Activated naive CD4-positive, alpha-beta T cell treated with anti-CD3 and anti-CD28 coated beads, Interleukin-2, amount 50 U/mL, for 72 hours (primary cell): ENCODE data around the gene ITGB1BP1. TPM values are rescaled to one million over a fixed set of nuclear protein-coding genes. Genes with fewer than 3 reads are reported as not detected.

Experiments
- ATAC-seq, 2 donors: fragments of 150-1000 bp; cut with Tn5 transposase; 2 replicates each; pipeline ENCODE4 v1.10.0; 2021; ENCODE audit warnings: mild to moderate bottlenecking in 2 of 2, moderate library complexity in 2 of 2
- DNase-seq, 2 donors: peaks; one replicate each; pipeline ENCODE4 v3.0.0; 2021 to 2022; ENCODE audit warnings: low spot score in 2 of 2
- H3K27ac Mint-ChIP-seq, 2 donors: one replicate each; pipeline ENCODE4 v1.8.0; 2022; ENCODE audit warnings: mild to moderate bottlenecking in 2 of 2, mixed read lengths in 2 of 2
- H3K36me3 Mint-ChIP-seq, 2 donors: one replicate each; pipeline ENCODE4 v1.8.0; 2022; ENCODE audit warnings: mixed read lengths in 2 of 2
- H3K9me3 Mint-ChIP-seq, 2 donors: one replicate each; pipeline ENCODE4 v1.8.0; 2022; ENCODE audit warnings: mixed read lengths in 2 of 2
- total RNA-seq, 2 donors: library from RNA; stranded (reverse); gene quantifications; one replicate each; pipeline ENCODE4 v1.2.3, GENCODE V29; 2022

ITGB1BP1 gene, protein sequence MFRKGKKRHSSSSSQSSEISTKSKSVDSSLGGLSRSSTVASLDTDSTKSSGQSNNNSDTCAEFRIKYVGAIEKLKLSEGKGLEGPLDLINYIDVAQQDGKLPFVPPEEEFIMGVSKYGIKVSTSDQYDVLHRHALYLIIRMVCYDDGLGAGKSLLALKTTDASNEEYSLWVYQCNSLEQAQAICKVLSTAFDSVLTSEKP
- total RNA-seq: 100 to 1,000 TPM; 101 to 173 TPM

- DNase-seq (peak; percentile 95 to 97), ATAC-seq (peak; percentile 87 to 92)
- H3K27ac Mint-ChIP-seq: peak within 1 kb of the TSS in 1 of 2 donors; percentile 99
- peaks cover 21 to 22% of the 10 kb centered on the region in 2 donors for H3K36me3 Mint-ChIP-seq
- no peaks in the 10 kb centered on the region for H3K9me3 Mint-ChIP-seq
Observed at GRCh38 chr2:9423100-9423921, at the start of gene ITGB1BP1, which contains the start of gene CPSF3. Gene ITGB1BP1, minus strand, starts transcription at chr2:9423528. Its CDS starts 4,831 bp downstream, at chr2:9418697. Gene CPSF3, plus strand, starts transcription at chr2:9423654. Its CDS starts 120 bp downstream, at chr2:9423774.

- ATAC-seq (no peak), DNase-seq (no peak)
- Mint-ChIP-seq H3K9me3 (peaks cover 0 to 8% of the 10 kb centered on the region in 2 donors), H3K27ac (no peak overlapping the region), H3K36me3 (peaks cover 20 to 31% of the 10 kb centered on the region in 2 donors)
Observed at GRCh38 chr2:9472511-9472910, 49.2 kb upstream of the ITGB1BP1 start.

DNA sequence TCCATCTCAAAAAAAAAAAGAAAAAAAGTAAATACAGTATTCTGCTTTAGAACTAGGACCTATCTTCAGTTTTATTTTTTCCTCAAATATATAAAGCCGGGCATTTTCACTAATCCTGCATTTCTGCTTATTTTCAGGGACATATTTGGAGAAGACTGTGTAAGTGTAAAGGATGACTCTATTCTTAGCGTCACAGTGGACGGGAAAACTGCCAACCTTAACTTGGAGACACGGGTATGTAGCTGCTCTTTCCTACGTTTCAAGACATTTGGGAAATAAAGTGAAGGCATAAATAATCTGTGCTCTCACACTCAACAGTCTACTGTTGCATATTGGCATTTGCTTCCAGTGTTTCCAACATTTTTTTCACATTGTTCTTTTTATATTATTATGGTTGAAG, 47.9 kb upstream of the ITGB1BP1 start:
- Mint-ChIP-seq H3K36me3 (peaks cover 15 to 24% of the 10 kb centered on the region in 2 donors), H3K27ac (no peak overlapping the region), H3K9me3 (peaks cover 0 to 3% of the 10 kb centered on the region in 2 donors)
- ATAC-seq (no peak), DNase-seq (no peak)

GRCh38 chr2:9467687-9468086, 44.4 kb upstream of the ITGB1BP1 start:
- DNase-seq: no peak
- Mint-ChIP-seq H3K36me3 (peaks cover 6 to 19% of the 10 kb centered on the region in 2 donors), H3K9me3 (no peaks in the 10 kb centered on the region), H3K27ac (no peak overlapping the region)
- no peak for ATAC-seq

GRCh38 chr2:9466147-9466683, 42.9 kb upstream of the ITGB1BP1 start:
- no peak overlapping the region for H3K27ac Mint-ChIP-seq
- H3K9me3 Mint-ChIP-seq: no peaks in the 10 kb centered on the region
- no peak for DNase-seq
- ATAC-seq: no peak
- peaks cover 6 to 14% of the 10 kb centered on the region in 2 donors for H3K36me3 Mint-ChIP-seq

DNA sequence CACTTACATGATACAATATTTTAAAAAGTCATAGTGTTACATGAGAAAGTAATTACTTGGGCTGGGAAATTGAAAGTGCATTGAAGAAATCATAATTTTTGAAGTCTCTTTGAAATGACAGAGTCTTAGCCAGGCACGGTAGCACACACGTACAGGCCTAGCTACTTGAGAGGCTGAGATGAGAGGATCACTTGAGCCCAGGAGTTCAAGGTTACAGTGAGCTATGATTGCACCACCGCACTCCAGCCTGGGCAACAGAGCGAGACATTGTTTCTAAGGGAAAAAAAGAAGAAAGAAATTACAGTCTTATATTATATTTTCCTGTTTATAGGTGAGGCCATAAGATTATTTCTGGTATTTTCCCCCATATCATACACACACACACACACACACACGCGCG, 41.8 kb upstream of the ITGB1BP1 start:
- DNase-seq: no peak
- no peak overlapping the region for H3K27ac Mint-ChIP-seq
- H3K9me3 Mint-ChIP-seq: no peaks in the 10 kb centered on the region
- ATAC-seq: no peak
- H3K36me3 Mint-ChIP-seq: peaks cover 12 to 14% of the 10 kb centered on the region in 2 donors

GRCh38 chr2:9463698-9464034, 40.3 kb upstream of the ITGB1BP1 start:
- ATAC-seq: peak; percentile 72 to 79
- no peaks in the 10 kb centered on the region for H3K9me3 Mint-ChIP-seq
- peak in 1 of 2 donors; percentile 12 for DNase-seq
- peak overlapping the region in 1 of 2 donors; percentile 33 for H3K27ac Mint-ChIP-seq
- peaks cover 12 to 14% of the 10 kb centered on the region in 2 donors for H3K36me3 Mint-ChIP-seq

DNA sequence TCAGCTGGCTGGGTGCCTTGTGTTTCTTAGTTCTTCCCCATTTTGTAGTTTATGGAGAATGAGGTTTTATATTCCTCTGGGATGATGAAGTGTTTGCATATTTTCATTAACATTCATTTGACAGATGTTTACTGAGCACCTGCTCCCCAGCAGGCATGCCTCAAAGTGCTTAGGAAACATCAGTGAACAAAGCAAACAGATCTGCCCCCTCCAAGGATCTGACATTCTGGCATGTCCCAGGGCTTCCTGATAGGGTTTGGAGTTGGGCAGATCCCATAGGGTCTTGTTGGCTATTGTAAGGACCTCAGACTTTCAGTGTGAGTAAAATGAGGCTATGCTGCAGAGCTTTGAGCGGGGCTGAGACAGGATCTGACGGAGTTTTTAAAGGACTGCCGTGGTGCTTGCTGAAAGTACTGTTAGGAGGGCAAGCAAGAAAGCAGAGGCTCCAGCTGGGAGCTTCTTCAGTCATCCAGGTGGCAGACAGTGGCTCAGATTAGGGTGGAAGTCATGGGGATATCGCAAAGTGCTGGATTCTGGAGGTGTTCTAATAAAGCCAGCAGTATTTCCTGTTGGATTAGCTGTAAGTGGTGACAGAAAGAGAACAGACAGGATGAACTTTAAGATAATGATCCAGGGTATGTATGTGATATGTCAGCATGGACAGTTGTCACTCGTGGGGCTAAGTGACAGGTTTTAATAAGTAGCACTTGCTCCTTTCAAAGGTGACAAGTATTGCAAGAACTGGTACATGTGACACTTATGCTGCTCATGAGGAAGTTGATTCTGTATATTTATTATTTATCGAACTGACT, 39.8 kb upstream of the ITGB1BP1 start:
- Mint-ChIP-seq H3K9me3 (no peaks in the 10 kb centered on the region), H3K27ac (peak overlapping the region; percentile 5 to 76), H3K36me3 (peaks cover 12 to 14% of the 10 kb centered on the region in 2 donors)
- peak; percentile 16 to 43 for ATAC-seq
- DNase-seq: no peak

GRCh38 chr2:9462313-9462712, 39.0 kb upstream of the ITGB1BP1 start:
- H3K36me3 Mint-ChIP-seq: peaks cover 12 to 14% of the 10 kb centered on the region in 2 donors
- DNase-seq (no peak), ATAC-seq (no peak)

GRCh38 chr2:9461079-9461478, 37.8 kb upstream of the ITGB1BP1 start:
- no peaks in the 10 kb centered on the region for H3K9me3 Mint-ChIP-seq
- peaks cover 6 to 20% of the 10 kb centered on the region in 2 donors for H3K36me3 Mint-ChIP-seq
- DNase-seq (no peak), ATAC-seq (no peak)
- H3K27ac Mint-ChIP-seq: no peak overlapping the region

More at GRCh38 chr2:9462313-9462712, 39.0 kb upstream of the ITGB1BP1 start:
- H3K9me3 Mint-ChIP-seq: no peaks in the 10 kb centered on the region
- H3K27ac Mint-ChIP-seq: no peak overlapping the region

DNA sequence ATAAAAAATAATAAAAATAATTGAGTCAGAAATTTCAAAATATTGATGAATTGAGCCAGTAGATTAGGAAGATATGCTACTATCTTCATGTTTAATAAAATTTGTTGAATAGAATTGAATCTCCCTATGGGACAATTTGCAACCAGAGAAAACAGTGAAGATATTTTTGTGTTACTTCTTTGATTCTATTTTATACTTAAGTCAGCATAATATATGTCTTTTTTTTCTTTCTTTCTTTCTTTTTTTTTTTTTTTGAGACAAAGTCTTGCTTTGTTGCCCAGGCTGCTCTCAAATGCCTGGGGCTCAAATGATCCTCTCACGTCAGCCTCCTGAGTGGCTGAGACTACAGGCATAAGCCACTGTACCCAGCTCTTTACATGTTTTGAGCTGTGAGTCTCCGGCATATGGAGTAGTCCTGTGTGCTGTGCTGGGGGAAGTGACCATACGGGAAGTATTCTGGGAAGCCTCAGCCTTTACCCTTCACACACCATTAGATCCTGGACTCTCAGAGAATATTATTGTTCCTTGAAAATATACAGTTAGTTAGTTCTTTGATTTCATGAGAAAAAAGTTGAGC, 37.2 kb upstream of the ITGB1BP1 start:
- peak overlapping the region in 1 of 2 donors; percentile 88 for H3K27ac Mint-ChIP-seq
- peaks cover under 1 to 16% of the 10 kb centered on the region in 2 donors for H3K36me3 Mint-ChIP-seq
- no peaks in the 10 kb centered on the region for H3K9me3 Mint-ChIP-seq
- ATAC-seq (no peak), DNase-seq (no peak)

- peaks cover under 1 to 9% of the 10 kb centered on the region in 2 donors for H3K36me3 Mint-ChIP-seq
- no peak for ATAC-seq
- no peaks in the 10 kb centered on the region for H3K9me3 Mint-ChIP-seq
- no peak overlapping the region for H3K27ac Mint-ChIP-seq
- no peak for DNase-seq
Observed at GRCh38 chr2:9451231-9451630, 27.9 kb upstream of the ITGB1BP1 start.

GRCh38 chr2:9445089-9445488, 21.8 kb upstream of the ITGB1BP1 start:
- ATAC-seq (peak in 1 of 2 donors; percentile 79), DNase-seq (no peak)
- no peaks in the 10 kb centered on the region for H3K9me3 Mint-ChIP-seq
- H3K36me3 Mint-ChIP-seq: peaks cover 13 to 15% of the 10 kb centered on the region in 2 donors
- H3K27ac Mint-ChIP-seq: no peak overlapping the region

- ATAC-seq (no peak), DNase-seq (no peak)
- H3K36me3 Mint-ChIP-seq: peaks cover 13 to 15% of the 10 kb centered on the region in 2 donors
- no peak overlapping the region for H3K27ac Mint-ChIP-seq
- H3K9me3 Mint-ChIP-seq: no peaks in the 10 kb centered on the region
Observed at GRCh38 chr2:9443526-9443925, 20.2 kb upstream of the ITGB1BP1 start.

DNA sequence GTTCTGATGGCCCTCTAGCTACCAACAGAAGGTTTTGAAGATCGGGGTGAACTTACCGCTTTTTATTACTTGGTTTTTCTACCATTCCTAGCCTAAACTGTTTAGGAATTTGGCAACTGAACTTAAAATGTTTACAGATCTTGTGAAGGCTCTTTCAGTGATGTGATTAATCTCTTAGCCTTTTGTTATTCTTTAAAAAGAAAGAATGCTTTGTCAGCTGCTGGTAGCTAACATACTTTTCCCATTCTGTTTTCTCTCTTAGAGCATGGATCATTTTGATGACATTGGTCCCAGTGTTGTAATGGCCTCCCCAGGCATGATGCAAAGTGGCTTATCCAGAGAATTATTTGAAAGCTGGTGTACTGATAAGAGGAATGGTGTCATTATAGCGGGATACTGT, 18.2 kb upstream of the ITGB1BP1 start:
- ATAC-seq (no peak), DNase-seq (no peak)
- H3K36me3 Mint-ChIP-seq: peaks cover 13 to 24% of the 10 kb centered on the region in 2 donors
- H3K27ac Mint-ChIP-seq: no peak overlapping the region
- H3K9me3 Mint-ChIP-seq: no peaks in the 10 kb centered on the region

- DNase-seq: no peak
- ATAC-seq: no peak
- peaks cover 12 to 19% of the 10 kb centered on the region in 2 donors for H3K36me3 Mint-ChIP-seq
- no peaks in the 10 kb centered on the region for H3K9me3 Mint-ChIP-seq
- peak overlapping the region in 1 of 2 donors; percentile 32 for H3K27ac Mint-ChIP-seq
Observed at GRCh38 chr2:9440058-9440727, 16.9 kb upstream of the ITGB1BP1 start.
